Stimulated activated CD4-positive, alpha-beta T cell treated with anti-CD3 and anti-CD28 coated beads, Interleukin-12 subunit alpha, Interleukin-12 subunit beta, amount 100 ng/mL, for 4 hours (primary cell): ENCODE results near the gene PDS5A.
"Not testable (repeated sequence)": the region's sequence is repeated elsewhere in the genome, so short reads cannot be mapped to it uniquely, and the experiment has no call there.

ENCODE experiments used
- DNase-seq: peaks from one replicate; pipeline ENCODE4 v3.0.0-alpha.2; 2020

PDS5A gene

DNA sequence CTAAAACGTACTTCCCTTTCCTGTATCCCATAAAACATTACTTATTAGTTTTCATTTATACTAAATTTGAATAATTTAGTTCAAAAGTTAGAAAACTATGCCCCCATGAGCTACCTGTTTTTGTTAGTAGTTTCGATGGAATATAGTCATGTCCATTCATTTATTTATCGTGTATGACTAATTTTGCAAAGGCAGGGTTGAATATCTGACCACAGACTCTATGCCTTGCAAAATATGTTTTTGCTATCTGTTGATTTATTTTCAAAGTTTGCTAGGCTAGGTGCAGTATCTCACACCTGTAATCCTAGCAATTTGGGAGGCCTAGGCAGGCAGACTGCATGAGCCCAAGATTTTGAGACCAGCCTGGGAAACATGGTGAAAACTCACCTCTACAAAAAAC, 78.4 kb downstream of the PDS5A start:
- DNase-seq = no peak

- DNase-seq = no peak
These were observed 79.7 kb downstream of the PDS5A start for GRCh38 chr4:39898015-39898414.

- no peak for DNase-seq
These were observed 84.0 kb downstream of the PDS5A start for GRCh38 chr4:39893693-39894072.

GRCh38 chr4:39892988-39893692, 84.6 kb downstream of the PDS5A start:
- DNase-seq = no peak

DNA sequence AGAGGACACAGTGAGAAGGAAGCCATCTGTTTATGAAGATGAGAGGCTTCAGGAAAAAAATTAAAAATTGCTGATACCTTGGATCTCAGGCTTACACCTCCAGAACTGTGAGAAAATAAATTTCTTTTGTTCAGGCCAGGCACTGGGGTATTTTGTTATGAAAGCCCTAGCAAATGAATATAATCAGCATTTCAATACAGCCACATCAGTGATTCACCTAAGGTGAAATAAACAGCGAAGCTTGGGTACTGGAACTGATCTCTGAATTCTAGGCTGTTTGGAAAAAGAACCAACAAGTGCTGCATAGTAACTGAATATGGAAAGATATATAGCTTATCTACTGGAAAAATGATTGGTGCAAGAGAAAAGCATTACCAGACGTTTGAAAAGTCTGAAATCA, 88.5 kb downstream of the PDS5A start:
- DNase-seq = no peak

DNA sequence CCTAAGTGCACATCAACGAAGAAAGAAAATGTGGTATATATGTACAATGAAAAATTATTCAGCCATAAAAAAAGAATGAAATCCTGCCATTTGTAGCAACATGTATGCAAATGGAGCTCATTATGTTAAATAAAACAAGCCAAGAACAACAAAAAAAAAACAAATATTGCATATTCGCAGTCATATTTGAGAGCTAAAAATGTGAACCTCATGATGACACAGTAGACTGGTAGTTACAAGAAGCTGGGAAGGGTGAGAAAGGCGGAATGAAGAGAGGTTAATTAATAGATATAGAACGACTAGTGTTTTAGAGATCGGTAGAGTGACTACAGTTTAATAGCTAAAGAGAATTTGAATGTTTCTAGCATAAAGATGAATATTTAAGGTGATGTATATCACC, 89.2 kb downstream of the PDS5A start:
- DNase-seq = no peak

GRCh38 chr4:39883646-39884045, 94.1 kb downstream of the PDS5A start:
- no peak for DNase-seq

DNA sequence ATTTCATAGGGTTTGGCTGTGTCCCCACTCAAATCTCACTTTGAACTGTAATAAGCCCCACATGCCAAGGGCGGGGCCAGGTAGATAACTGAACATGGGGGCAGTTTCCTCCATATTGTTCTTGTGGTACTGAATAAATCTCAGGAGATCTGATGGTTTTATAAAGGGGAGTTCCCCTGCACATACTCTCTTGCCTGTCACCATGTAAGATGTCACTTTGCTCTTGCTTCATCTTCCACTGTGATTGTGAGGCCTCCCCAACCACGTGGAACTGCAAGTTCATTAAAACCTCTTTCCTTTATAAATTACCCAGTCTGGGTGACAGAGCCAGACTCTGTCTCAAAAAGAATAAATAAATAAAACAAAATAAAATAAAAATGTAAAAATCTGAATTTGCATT, 95.9 kb downstream of the PDS5A start:
- DNase-seq = no peak

- no peak for DNase-seq
These were observed 99.7 kb downstream of the PDS5A start for GRCh38 chr4:39877971-39878370.

DNA sequence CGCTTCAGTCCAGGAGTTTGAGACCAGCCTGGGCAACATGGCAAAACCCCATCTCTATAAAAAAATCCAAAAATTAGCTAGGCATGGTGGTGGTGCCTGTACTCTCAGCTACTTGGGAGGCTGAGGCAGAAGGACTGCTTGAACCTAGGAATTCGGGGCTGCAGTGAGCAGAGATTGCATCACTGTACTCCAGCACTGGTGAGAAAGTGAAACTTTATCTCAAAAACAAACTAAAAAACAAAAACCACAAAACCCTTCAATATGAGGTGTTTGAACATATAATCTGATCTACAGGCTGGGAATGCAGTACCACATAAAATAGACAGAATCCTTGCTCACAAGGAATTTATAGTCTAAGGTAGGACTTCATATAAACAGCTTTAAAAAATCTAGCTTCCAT, 103.9 kb downstream of the PDS5A start:
- no peak for DNase-seq

DNA sequence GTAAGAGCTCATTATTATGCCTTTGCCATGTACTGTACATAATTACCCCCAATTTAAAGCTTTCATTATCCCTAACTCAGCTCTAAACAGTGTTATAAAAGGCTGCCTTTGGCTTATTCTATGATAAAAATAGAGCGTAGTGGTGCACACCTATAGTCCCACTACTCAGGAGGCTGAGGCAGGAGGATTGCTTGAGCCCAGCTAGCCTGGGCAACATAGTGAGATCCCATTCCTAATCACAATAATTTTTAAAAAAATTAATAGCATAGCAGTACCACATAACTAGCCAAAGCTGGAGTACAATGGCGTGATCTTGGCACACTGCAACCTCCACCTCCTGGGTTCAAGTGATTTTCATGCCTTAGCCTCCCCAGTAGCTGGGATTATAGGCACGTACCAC, 112.4 kb downstream of the PDS5A start:
- DNase-seq = no peak

GRCh38 chr4:39864391-39864790, 113.3 kb downstream of the PDS5A start:
- no peak for DNase-seq

GRCh38 chr4:39860804-39861203, 116.9 kb downstream of the PDS5A start:
- DNase-seq = no peak

- DNase-seq = no peak
These were observed 121.7 kb downstream of the PDS5A start for GRCh38 chr4:39855909-39856512.

DNA sequence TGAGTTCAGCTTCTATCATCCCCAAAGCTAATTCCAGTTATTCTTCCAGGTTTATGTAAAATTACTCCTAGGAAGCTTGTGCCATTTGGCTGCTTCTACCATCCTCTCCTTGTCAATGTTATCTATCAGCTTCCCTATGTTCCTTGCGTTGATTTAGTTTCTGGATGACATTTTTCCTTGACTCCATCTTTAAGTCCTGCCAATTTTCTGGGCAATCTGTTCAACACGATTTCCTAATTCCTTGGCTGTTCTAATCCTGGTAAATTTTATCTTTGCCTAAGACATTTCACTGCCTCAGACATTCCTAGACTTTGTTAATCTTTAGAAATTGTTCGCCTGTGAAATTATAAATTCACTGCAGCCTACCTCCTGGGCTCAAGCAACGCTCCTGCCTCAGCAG, 125.1 kb downstream of the PDS5A start:
- DNase-seq = no peak

GRCh38 chr4:39850727-39851126, 127.0 kb downstream of the PDS5A start:
- DNase-seq = no peak

- no peak for DNase-seq
These were observed 131.0 kb downstream of the PDS5A start for GRCh38 chr4:39846705-39847104.

- DNase-seq = no peak
These were observed 131.6 kb downstream of the PDS5A start for GRCh38 chr4:39846120-39846519.

- no peak for DNase-seq
These were observed 135.8 kb downstream of the PDS5A start for GRCh38 chr4:39841894-39842293.

DNA sequence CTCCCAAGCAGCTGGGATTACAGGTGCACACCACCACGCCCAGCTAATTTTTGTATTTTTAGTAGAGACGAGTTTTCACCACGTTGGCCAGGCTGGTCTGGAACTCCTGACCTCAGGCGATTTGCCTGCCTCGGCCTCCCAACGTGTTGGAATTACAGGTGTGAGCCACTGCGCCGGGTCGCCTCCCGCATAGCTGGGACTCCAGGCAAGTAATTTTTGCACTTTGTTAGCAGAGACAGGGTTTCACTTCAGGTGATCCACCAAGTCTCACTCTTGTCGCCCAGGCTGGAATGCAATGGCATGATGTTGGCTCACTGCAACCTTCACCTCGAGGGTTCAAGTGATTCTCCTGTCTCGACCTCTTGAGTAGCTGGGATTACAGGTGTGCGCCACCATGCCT, 137.2 kb downstream of the PDS5A start:
- DNase-seq = not testable (repeated sequence)

DNA sequence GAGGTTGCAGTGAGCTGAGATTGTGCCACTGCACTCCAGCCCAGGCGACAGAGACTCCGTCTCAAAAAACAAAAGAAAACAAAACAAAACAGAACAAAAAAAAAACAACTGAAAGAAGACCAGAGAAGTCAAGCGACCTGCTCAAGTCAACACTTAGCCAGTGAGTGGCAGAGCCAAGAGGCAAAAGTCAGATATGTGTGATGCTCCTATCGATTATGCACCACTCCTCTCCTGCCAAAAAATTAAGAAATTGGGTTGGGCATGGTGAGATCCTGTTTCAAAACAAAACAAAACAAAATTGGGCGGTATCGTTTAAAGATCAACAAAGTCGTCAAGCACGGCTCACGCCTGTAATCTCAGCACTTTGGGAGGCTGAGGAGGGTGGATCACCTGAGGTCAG, 137.7 kb downstream of the PDS5A start:
- DNase-seq = no peak

GRCh38 chr4:39838431-39838830, 139.3 kb downstream of the PDS5A start:
- not testable (repeated sequence) for DNase-seq

DNA sequence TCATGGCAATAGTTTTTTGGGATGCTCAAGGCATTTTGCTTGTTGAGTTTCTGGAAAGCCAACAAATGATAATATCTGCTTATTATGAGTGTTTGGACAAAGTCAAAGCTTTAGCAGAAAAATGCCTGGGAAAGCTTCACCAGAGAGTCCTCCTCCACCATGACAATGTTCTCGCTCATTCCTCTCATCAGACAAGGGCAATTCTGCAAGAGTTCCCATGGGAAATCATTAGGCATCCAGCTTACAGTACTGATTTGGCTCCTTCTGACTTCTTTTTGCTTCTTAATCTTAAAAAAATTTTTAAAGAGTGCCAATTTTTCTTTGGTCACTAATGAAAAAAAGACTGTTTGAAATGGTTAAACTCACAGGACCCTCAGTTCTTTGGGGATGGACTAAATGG, 143.4 kb downstream of the PDS5A start:
- DNase-seq = no peak

DNA sequence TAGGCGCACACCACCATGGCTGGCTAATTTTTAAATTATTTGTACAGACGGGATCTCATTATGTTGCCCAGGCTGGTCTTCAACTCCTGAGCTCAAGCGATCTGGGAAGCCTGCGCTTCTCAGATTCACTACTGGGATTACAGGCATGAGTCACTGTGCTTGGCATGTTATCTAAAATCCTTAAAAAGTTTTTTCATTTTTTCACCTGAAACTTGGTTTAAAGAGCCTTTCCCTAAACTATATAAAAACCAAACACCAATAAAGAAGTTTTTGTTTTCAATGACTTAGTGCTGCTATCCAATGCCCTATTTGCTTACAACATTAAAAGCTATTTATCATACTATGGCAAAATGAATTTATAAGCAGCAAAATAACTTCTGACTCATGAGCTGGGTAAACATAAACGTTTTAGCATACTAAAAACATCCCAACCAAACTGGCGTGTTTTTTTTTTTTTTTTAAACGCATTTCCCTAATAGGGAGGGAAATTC, 151.9 kb downstream of the PDS5A start:
- no peak for DNase-seq

DNA sequence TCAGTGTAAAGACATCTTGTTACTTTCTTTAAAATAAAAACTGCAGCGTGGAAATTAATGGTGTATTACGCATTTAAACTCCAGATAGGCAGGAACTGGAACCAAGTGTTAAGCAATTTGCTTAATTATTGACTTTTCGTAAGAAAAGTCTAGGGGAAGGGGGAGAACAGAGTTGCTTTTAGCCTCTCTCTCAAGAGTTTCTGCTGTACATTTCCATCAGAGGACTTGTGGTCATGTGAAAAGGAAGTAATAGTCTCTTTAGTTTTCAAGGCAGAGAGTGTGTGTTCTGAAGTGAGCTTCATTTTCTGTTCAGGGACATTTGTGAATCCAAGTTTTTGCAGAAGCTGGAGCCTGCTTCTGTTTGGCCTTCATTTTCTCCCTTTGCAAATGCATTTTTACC, 152.6 kb downstream of the PDS5A start:
- no peak for DNase-seq
